Subcutaneous abdominal adipose tissue (tissue), 5 donors: ENCODE results near the gene MAL.
"Not testable (repeated sequence)": the region's sequence is repeated elsewhere in the genome, so short reads cannot be mapped to it uniquely, and the experiment has no call there.

ENCODE experiments used
- H3K27ac ChIP-seq: one replicate; pipeline ENCODE4 v1.7.0; 2013; ENCODE audit warnings: low read depth, mild to moderate bottlenecking, inconsistent platforms, low read length, moderate library complexity
- H3K27me3 ChIP-seq, 5 donors: one replicate each; pipeline ENCODE4 v1.7.0; 2013; ENCODE audit warnings: low read length in 5 of 5, inconsistent platforms in 1 of 5; ENCODE audit not compliant: control insufficient read depth in 5 of 5, insufficient read depth in 4 of 5
- H3K36me3 ChIP-seq, 5 donors: one replicate each; pipeline ENCODE4 v1.7.0; 2013; ENCODE audit warnings: low read length in 5 of 5; ENCODE audit not compliant: control insufficient read depth in 5 of 5, insufficient read depth in 5 of 5
- H3K4me1 ChIP-seq, 5 donors: one replicate each; pipeline ENCODE4 v1.7.0; 2013; ENCODE audit warnings: low read length in 5 of 5, mild to moderate bottlenecking in 3 of 5, moderate library complexity in 1 of 5; ENCODE audit not compliant: control insufficient read depth in 5 of 5, insufficient read depth in 5 of 5
- H3K4me3 ChIP-seq, 5 donors: one replicate each; pipeline ENCODE4 v1.7.0; 2013; ENCODE audit warnings: low read length in 5 of 5, low read depth in 1 of 5
- H3K9ac ChIP-seq, 5 donors: one replicate each; pipeline ENCODE4 v1.7.0; 2013; ENCODE audit warnings: low read length in 5 of 5, mild to moderate bottlenecking in 4 of 5, moderate library complexity in 3 of 5
- H3K9me3 ChIP-seq, 5 donors: one replicate each; pipeline ENCODE4 v1.7.0; 2013; ENCODE audit warnings: low read length in 5 of 5; ENCODE audit not compliant: control insufficient read depth in 5 of 5
- donor health status: healthy.
- donor health status: healthy.
- donor health status: healthy.
- donor health status: healthy.
- donor health status: healthy.

MAL gene

GRCh38 chr2:95079199-95079683 lies 53.7 kb downstream of the MAL start:
- no peak overlapping the region for H3K9ac ChIP-seq
- peaks cover 0 to 2% (median 0%) of the 10 kb centered on the region in 5 donors for H3K9me3 ChIP-seq
- H3K27ac ChIP-seq = no peak overlapping the region
- H3K4me1 ChIP-seq = peaks cover 0 to 13% (median 12%) of the 10 kb centered on the region in 5 donors
- no peaks in the 10 kb centered on the region for H3K36me3 ChIP-seq
- peaks cover 11 to 28% (median 19%) of the 10 kb centered on the region in 5 donors for H3K27me3 ChIP-seq
- H3K4me3 ChIP-seq = no peak overlapping the region

- H3K27ac ChIP-seq = no peak overlapping the region
- H3K4me1 ChIP-seq = peaks cover 0 to 5% (median 3%) of the 10 kb centered on the region in 5 donors
- peaks cover 10 to 25% (median 24%) of the 10 kb centered on the region in 5 donors for H3K36me3 ChIP-seq
- peaks cover 0 to 2% (median 0%) of the 10 kb centered on the region in 5 donors for H3K27me3 ChIP-seq
- H3K4me3 ChIP-seq = no peak overlapping the region
- no peak overlapping the region for H3K9ac ChIP-seq
- H3K9me3 ChIP-seq = peaks cover 0 to 3% (median 0%) of the 10 kb centered on the region in 5 donors
Measured at GRCh38 chr2:95082477-95082876, 57.0 kb downstream of the MAL start.

GRCh38 chr2:95086017-95086416 lies 60.5 kb downstream of the MAL start:
- Histone ChIP-seq H3K9ac (no peak overlapping the region), H3K27me3 (no peaks in the 10 kb centered on the region), H3K4me3 (no peak overlapping the region), H3K27ac (no peak overlapping the region), H3K36me3 (peaks cover 10 to 51% (median 50%) of the 10 kb centered on the region in 5 donors), H3K9me3 (peaks cover 0 to 3% (median 0%) of the 10 kb centered on the region in 5 donors), H3K4me1 (no peaks in the 10 kb centered on the region)

DNA sequence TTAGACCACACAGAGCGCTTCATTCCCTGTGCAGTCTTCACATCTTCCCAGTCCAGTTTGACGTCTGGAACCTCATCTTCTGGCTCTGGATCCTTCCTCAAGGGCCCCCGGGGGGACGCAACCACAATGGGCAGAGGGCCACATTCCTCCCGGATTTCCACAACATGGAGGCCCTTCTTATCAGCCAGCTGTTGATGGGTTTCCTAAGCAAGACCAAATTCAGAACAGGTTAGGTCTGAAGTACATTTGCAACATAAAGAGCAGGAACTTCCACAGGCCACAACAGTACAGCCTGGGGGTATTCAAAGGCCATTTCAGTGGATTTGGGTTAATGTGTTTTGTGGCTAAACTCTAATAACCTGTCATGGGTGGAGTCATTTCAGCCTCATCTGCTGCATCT lies 61.9 kb downstream of the MAL start:
- peaks cover 0 to 3% (median 0%) of the 10 kb centered on the region in 5 donors for H3K9me3 ChIP-seq
- H3K27me3 ChIP-seq = no peaks in the 10 kb centered on the region
- peaks cover 13 to 64% (median 62%) of the 10 kb centered on the region in 5 donors for H3K36me3 ChIP-seq
- H3K27ac ChIP-seq = no peak overlapping the region
- no peak overlapping the region for H3K4me3 ChIP-seq
- H3K4me1 ChIP-seq = no peaks in the 10 kb centered on the region
- no peak overlapping the region for H3K9ac ChIP-seq

DNA sequence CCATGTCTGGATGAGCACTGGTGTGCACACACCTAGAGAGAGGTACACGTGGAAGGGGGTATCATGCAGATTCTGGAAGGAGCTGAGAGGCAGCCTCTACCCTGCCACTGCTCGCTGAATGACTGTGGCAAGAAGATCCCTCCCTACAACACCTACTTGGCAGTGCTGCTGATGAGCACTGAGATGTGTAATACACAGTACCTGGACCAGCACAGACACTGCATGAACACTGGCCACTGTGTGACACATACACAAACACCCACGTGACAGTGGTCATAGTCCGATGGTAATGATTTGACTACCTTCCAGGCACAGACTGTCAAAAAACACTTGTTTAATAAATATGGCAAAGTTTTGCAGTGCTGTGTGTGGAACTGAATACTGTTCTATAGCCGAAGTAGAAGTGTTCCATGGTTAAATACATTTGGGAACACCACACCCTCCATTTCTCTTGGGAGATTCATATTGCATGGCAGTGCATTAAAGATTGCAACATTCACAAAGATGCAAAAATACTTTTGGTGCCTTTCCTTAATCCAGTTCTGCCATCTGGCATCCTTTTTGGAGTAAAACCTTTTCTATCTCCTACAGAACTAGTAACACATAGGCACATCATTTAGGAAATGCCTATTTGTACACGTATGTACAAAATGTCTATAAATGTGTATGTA lies 66.5 kb downstream of the MAL start:
- no peaks in the 10 kb centered on the region for H3K4me1 ChIP-seq
- no peak overlapping the region for H3K9ac ChIP-seq
- no peak overlapping the region for H3K4me3 ChIP-seq
- H3K9me3 ChIP-seq = no peaks in the 10 kb centered on the region
- no peak overlapping the region for H3K27ac ChIP-seq
- no peaks in the 10 kb centered on the region for H3K27me3 ChIP-seq
- H3K36me3 ChIP-seq = peaks cover 5 to 56% (median 52%) of the 10 kb centered on the region in 5 donors

- H3K27me3 ChIP-seq, H3K4me3 ChIP-seq, H3K9me3 ChIP-seq, H3K9ac ChIP-seq, H3K27ac ChIP-seq, H3K4me1 ChIP-seq: not testable (repeated sequence)
- H3K36me3 ChIP-seq = peaks cover 25 to 40% (median 30%) of the 10 kb centered on the region in 5 donors
Measured at GRCh38 chr2:95098273-95098672, 72.8 kb downstream of the MAL start.

- Histone ChIP-seq H3K9ac (no peak overlapping the region), H3K27me3 (no peaks in the 10 kb centered on the region), H3K4me1 (no peaks in the 10 kb centered on the region), H3K27ac (no peak overlapping the region), H3K4me3 (no peak overlapping the region), H3K36me3 (peaks cover 36 to 53% (median 43%) of the 10 kb centered on the region in 5 donors), H3K9me3 (no peaks in the 10 kb centered on the region)
Measured at GRCh38 chr2:95099910-95100309, 74.4 kb downstream of the MAL start.
